Testis (tissue), 3 donors: Measurements from ENCODE around the gene FOSB. TPM values are rescaled to one million over a fixed set of nuclear protein-coding genes. Genes with fewer than 3 reads are reported as not detected.

Experiments used
- DNase-seq: peaks from one replicate; pipeline ENCODE4 v3.0.0-alpha.2; 2019
- H3K27ac ChIP-seq, 2 donors: fragments of 200-600 bp; sonication (generic); one replicate each; pipeline ENCODE4 v1.5.1; 2019
- H3K27me3 ChIP-seq: fragments of 200-600 bp; sonication (generic); one replicate; pipeline ENCODE4 v1.5.1; 2019
- H3K36me3 ChIP-seq: fragments of 200-600 bp; sonication (generic); one replicate; pipeline ENCODE4 v1.5.1; 2017; ENCODE audit warnings: low read depth; ENCODE audit errors: missing control alignments
- H3K4me1 ChIP-seq: fragments of 200-600 bp; sonication (generic); one replicate; pipeline ENCODE4 v1.5.1; 2019
- H3K4me3 ChIP-seq, 2 donors: fragments of 200-600 bp; sonication (generic); one replicate each; pipeline ENCODE4 v1.5.1; 2017 to 2019
- H3K9me3 ChIP-seq: fragments of 200-600 bp; sonication (generic); one replicate; pipeline ENCODE4 v1.5.1; 2017
- CTCF ChIP-seq, 3 experiments: fragments of 450-650 bp in 2 of 3; fragments of 200-600 bp in 1 of 3; sonication (generic) in 1 of 3; IDR thresholded peaks; one replicate each; pipeline ENCODE4 v1.5.1; 2016 to 2019; ENCODE audit warnings: antibody characterized with exemption in 3 of 3, mild to moderate bottlenecking in 2 of 3, moderate library complexity in 1 of 3
- POLR2A ChIP-seq: fragments of 450-650 bp; IDR thresholded peaks from one replicate; pipeline ENCODE4 v1.6.1; 2017; ENCODE audit warnings: antibody characterized with exemption, mild to moderate bottlenecking, moderate library complexity
- WGBS, 2 donors: methylation state at CpG; one replicate each; pipeline ENCODE4 v1.1.5; 2018; 5-methylcytosine and 5-hydroxymethylcytosine counted together
- intact Hi-C: fragments of 100-400 bp; cut with DNase I; formaldehyde crosslinking; loops from one replicate; pipeline ENCODE4 v1.15.1; 2023; ENCODE audit warnings: low total_unique reads
- polyA plus RNA-seq: library from polyadenylated mRNA; stranded (reverse); fragments of 350-450 nt; fragmentation: Illumina TruSeq; extraction: RNeasy Lipid Tissue Mini Kit (QIAGEN cat#74804); gene quantifications from one replicate; pipeline ENCODE4 v1.2.3, GENCODE V29; 2014; ENCODE audit warnings: low read depth, low replicate concordance; ENCODE audit not compliant: insufficient read depth
- total RNA-seq, 2 donors: library from RNA; depleted of rRNA; stranded (reverse); fragments of >200 nt; gene quantifications; one replicate each; pipeline ENCODE4 v1.2.3, GENCODE V29; 2016

FOSB gene
- total and polyA plus RNA-seq, 3 donors from 2014 or later: 1.2 to 22.7 (median 3.9) TPM

- Histone ChIP-seq H3K36me3 (no peaks in the 10 kb centered on the region), H3K27ac (no peak overlapping the region), H3K4me1 (peaks cover 22% of the 10 kb centered on the region), H3K4me3 (no peak overlapping the region), H3K27me3 (no peaks in the 10 kb centered on the region), H3K9me3 (no peaks in the 10 kb centered on the region)
- WGBS, 2 donors: 65 to 78% methylated on average over 16 of the region's 16 CpGs
- no peak for DNase-seq
- TF ChIP-seq CTCF (IDR thresholded peaks at IDR 0.05): no peak
- no peak for TF ChIP-seq POLR2A
- intact Hi-C loops: no loop called here
Observed at GRCh38 chr19:45471111-45471930, 3.5 kb downstream of the FOSB start.

- H3K27me3 ChIP-seq: no peaks in the 10 kb centered on the region
- intact Hi-C loops: no loop called here
- no peak for TF ChIP-seq CTCF (IDR thresholded peaks at IDR 0.05)
- TF ChIP-seq POLR2A: no peak
- no peaks in the 10 kb centered on the region for H3K36me3 ChIP-seq
- 43 to 44% methylated on average over 7 of the region's 7 CpGs for WGBS, 2 donors
- H3K9me3 ChIP-seq: no peaks in the 10 kb centered on the region
- peaks cover 22% of the 10 kb centered on the region for H3K4me1 ChIP-seq
- no peak overlapping the region for H3K4me3 ChIP-seq
- DNase-seq: no peak
- no peak overlapping the region for H3K27ac ChIP-seq
Observed at GRCh38 chr19:45471931-45472562, 4.3 kb downstream of the FOSB start.

- whole genome bisulfite sequencing, 2 donors: 15 to 17% methylated on average over 34 to 44 of the region's 44 CpGs
- TF ChIP-seq CTCF (IDR thresholded peaks at IDR 0.05): no peak
- TF ChIP-seq POLR2A: no peak
- peaks cover 22% of the 10 kb centered on the region for H3K4me1 ChIP-seq
- H3K4me3 ChIP-seq: no peak overlapping the region
- H3K27me3 ChIP-seq: no peaks in the 10 kb centered on the region
- no peak overlapping the region for H3K27ac ChIP-seq
- intact Hi-C loops: no loop called here
- H3K36me3 ChIP-seq: no peaks in the 10 kb centered on the region
- no peaks in the 10 kb centered on the region for H3K9me3 ChIP-seq
- DNase-seq: no peak
Observed at GRCh38 chr19:45472563-45473366, 5.0 kb downstream of the FOSB start.

GRCh38 chr19:45473367-45473681, 5.5 kb downstream of the FOSB start:
- Histone ChIP-seq H3K9me3 (no peaks in the 10 kb centered on the region), H3K36me3 (no peaks in the 10 kb centered on the region), H3K4me1 (peaks cover 18% of the 10 kb centered on the region), H3K27me3 (no peaks in the 10 kb centered on the region), H3K4me3 (no peak overlapping the region), H3K27ac (no peak overlapping the region)
- no peak for TF ChIP-seq POLR2A
- WGBS, 2 donors: 15 to 36% methylated on average over 5 of the region's 5 CpGs
- intact Hi-C loops: no loop called here
- DNase-seq: no peak
